Right lobe of liver (tissue), 4 donors: ENCODE measurements around the gene AATK.

Experiments used
- POLR2A ChIP-seq: fragments of 450-650 bp; IDR thresholded peaks from one replicate; pipeline ENCODE4 v1.6.1; 2017; ENCODE audit warnings: antibody characterized with exemption, mild to moderate bottlenecking
- TF ChIP-seq, protein P1 (sequence below), 4 donors: fragments of 200-600 bp in 3 of 4; fragments of 450-650 bp in 1 of 4; IDR thresholded peaks; one replicate each; pipeline versions ENCODE4 v1.5.1 to v1.8.0; 2016 to 2022; ENCODE audit warnings: antibody characterized with exemption in 4 of 4, mild to moderate bottlenecking in 2 of 4
- donor health status: DM: no; HTN: no; CAD: no.
- donor health status: DM: no; HTN: no; CAD: no.
- donor health status: DM: no; HTN: yes; CAD: no.

DNA sequence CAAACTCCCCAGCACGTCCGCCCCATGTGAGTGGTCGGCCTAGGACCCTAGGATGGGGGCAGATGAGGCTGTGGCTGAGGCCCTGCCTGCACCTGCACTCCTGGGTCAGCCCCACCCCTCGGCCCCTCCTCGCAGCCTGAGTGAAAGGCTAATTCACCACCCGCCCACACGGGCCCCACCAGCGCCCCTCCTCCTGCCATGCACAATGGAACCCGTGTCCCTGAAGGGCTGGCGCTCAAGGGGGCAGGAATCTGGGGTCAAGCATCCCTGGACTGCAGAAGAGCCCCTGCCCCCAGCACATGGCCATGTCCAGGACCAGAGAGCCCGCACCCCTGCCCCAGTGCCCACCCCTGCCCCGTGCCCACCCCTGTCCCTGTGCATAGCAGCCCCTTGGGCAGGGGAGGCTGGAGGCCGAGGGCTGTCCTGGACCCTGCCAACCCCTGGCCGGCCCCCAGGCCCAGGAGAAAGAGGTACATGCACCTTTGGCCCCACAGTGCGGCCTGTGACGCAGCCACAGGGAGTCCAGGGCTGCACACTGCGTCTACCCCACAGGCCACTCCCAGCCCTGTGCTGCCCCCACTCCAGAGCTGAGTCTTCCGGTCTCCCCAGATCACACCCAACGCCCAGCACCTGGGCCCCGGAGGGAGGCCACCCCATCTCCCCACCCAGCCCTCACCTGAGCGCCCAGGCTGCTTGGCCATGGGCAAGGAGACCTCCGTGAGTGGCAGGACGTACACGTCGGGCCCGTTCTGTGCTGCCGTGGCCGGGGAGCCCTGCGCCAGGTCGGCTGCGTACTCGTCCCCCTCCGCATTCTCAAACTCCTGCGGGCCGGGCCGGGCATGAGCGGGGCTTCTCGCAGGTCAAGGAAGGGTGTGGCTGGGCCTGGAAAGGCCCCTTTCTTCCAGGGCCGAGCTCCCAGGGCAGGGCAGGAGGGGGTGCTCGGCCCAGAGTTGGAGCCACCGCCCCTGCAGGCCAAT, 35.3 kb downstream of the AATK start:
- TF ChIP-seq, protein P1, sequence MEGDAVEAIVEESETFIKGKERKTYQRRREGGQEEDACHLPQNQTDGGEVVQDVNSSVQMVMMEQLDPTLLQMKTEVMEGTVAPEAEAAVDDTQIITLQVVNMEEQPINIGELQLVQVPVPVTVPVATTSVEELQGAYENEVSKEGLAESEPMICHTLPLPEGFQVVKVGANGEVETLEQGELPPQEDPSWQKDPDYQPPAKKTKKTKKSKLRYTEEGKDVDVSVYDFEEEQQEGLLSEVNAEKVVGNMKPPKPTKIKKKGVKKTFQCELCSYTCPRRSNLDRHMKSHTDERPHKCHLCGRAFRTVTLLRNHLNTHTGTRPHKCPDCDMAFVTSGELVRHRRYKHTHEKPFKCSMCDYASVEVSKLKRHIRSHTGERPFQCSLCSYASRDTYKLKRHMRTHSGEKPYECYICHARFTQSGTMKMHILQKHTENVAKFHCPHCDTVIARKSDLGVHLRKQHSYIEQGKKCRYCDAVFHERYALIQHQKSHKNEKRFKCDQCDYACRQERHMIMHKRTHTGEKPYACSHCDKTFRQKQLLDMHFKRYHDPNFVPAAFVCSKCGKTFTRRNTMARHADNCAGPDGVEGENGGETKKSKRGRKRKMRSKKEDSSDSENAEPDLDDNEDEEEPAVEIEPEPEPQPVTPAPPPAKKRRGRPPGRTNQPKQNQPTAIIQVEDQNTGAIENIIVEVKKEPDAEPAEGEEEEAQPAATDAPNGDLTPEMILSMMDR (IDR thresholded peaks at IDR 0.05), result no peak
- no peak for TF ChIP-seq POLR2A
